ENCODE results near the gene CACNG5.

DNA sequence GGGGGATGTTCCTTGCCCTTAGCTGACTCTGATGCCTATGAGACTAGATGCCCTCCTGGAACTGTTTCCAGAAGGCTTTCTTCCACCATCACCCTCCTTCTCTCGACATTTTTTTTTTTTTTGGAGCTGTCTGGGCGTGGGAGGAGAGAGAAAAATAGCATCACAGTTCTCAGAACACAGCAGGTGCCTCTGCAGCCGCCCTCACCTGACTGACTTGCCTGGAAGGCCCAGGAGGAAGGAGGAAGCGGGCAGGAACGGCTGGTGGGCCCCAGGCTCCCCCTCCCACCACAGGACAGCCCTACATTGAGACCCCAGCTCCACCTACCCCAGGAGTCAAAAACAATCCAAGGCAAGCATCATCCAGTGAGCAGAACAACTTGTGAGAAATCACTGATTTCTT, 20.3 kb upstream of the CACNG5 start:
- TF ChIP-seq, protein P1, sequence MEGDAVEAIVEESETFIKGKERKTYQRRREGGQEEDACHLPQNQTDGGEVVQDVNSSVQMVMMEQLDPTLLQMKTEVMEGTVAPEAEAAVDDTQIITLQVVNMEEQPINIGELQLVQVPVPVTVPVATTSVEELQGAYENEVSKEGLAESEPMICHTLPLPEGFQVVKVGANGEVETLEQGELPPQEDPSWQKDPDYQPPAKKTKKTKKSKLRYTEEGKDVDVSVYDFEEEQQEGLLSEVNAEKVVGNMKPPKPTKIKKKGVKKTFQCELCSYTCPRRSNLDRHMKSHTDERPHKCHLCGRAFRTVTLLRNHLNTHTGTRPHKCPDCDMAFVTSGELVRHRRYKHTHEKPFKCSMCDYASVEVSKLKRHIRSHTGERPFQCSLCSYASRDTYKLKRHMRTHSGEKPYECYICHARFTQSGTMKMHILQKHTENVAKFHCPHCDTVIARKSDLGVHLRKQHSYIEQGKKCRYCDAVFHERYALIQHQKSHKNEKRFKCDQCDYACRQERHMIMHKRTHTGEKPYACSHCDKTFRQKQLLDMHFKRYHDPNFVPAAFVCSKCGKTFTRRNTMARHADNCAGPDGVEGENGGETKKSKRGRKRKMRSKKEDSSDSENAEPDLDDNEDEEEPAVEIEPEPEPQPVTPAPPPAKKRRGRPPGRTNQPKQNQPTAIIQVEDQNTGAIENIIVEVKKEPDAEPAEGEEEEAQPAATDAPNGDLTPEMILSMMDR (IDR thresholded peaks at IDR 0.05; ENCODE audit: borderline replicate concordance, extremely low read depth, low read length, poor library complexity, severe bottlenecking): no peak
- TF ChIP-seq EZH2 (IDR thresholded peaks at IDR 0.05; ENCODE audit: borderline replicate concordance, low read depth, low read length, severe bottlenecking): no peak
